IMR-90 (cell line): Measurements from ENCODE around the gene TRIM25. TPM values are rescaled to one million over a fixed set of nuclear protein-coding genes. Genes with fewer than 3 reads are reported as not detected.

Experiments used
- ATAC-seq: fragments of 200-7000 bp; cut with Tn5 transposase; 2 replicates; pipeline ENCODE4 v1.9.1; 2020; ENCODE audit warnings: low read depth, mild to moderate bottlenecking, moderate library complexity
- BruUV-seq: library from RNA; stranded (reverse); fragments of 400-500 nt; replicated peaks from 2 replicates; lab custom pipeline; 2021; lab: Mats Ljungman, UMichigan
- CTCF ChIA-PET: fragments of 300-600 bp; formaldehyde crosslinking; extraction: SDS; loops from one replicate; lab custom pipeline; 2021; ENCODE audit warnings: antibody characterized with exemption; lab: Yijun Ruan, JAX
- POLR2A ChIA-PET: fragments of 300-600 bp; sonication (Branson Sonifier 250); formaldehyde crosslinking; loops from one replicate; lab custom pipeline; 2022; ENCODE audit warnings: antibody characterized with exemption; ENCODE audit not compliant: unreplicated experiment; lab: Charles Lee
- DNase-seq: peaks from one replicate; pipeline ENCODE4 v3.0.0; 2013
- H2AFZ ChIP-seq: replicated peaks from 2 replicates; pipeline ENCODE3; 2013; ENCODE audit warnings: low read length, mild to moderate bottlenecking; ENCODE audit not compliant: poor library complexity
- H2AK5ac ChIP-seq: 2 replicates; pipeline ENCODE4 v1.6.1; 2013; ENCODE audit warnings: low read depth, low read length, inconsistent platforms
- H2AK9ac ChIP-seq: replicated peaks from 2 replicates; pipeline ENCODE3; 2013; ENCODE audit warnings: mild to moderate bottlenecking, low read depth, low read length, moderate library complexity; ENCODE audit not compliant: poor library complexity
- H2BK120ac ChIP-seq: 2 replicates; pipeline ENCODE4 v1.6.1; 2013; ENCODE audit warnings: low read depth, low read length, inconsistent platforms
- H2BK15ac ChIP-seq: 3 replicates; pipeline ENCODE4 v1.6.1; 2013; ENCODE audit warnings: low read depth, low read length, inconsistent platforms
- H2BK20ac ChIP-seq: 2 replicates; pipeline ENCODE4 v1.6.1; 2013; ENCODE audit warnings: low read depth, mild to moderate bottlenecking, inconsistent platforms, low read length, moderate library complexity
- H2BK5ac ChIP-seq: 2 replicates; pipeline ENCODE4 v1.6.1; 2013; ENCODE audit warnings: mild to moderate bottlenecking, low read depth, low read length, inconsistent platforms; ENCODE audit not compliant: poor library complexity, severe bottlenecking
- H3K14ac ChIP-seq: replicated peaks from 2 replicates; pipeline ENCODE4 v1.6.1; 2013; ENCODE audit warnings: low read depth, low read length, inconsistent platforms
- H3K18ac ChIP-seq: 2 replicates; pipeline ENCODE4 v1.6.1; 2013; ENCODE audit warnings: low read depth, low read length, control low read depth
- H3K23ac ChIP-seq: 2 replicates; pipeline ENCODE4 v1.6.1; 2013; ENCODE audit warnings: low read depth, low read length, inconsistent platforms
- H3K27ac ChIP-seq: 2 replicates; pipeline ENCODE4 v1.5.1; 2013; ENCODE audit warnings: mild to moderate bottlenecking, control low read depth, low read length; ENCODE audit not compliant: insufficient read depth
- H3K27me3 ChIP-seq: 2 replicates; pipeline ENCODE4 v1.6.1; 2013; ENCODE audit warnings: low read length; ENCODE audit not compliant: control insufficient read depth, insufficient read depth
- H3K36me3 ChIP-seq: 2 replicates; pipeline ENCODE4 v1.6.1; 2013; ENCODE audit warnings: low read length, mixed read lengths; ENCODE audit not compliant: control insufficient read depth, insufficient read depth
- H3K4ac ChIP-seq: 2 replicates; pipeline ENCODE4 v1.6.1; 2013; ENCODE audit warnings: low read depth, low read length, inconsistent platforms
- H3K4me1 ChIP-seq: 2 replicates; pipeline ENCODE4 v1.6.1; 2013; ENCODE audit warnings: low read length, mixed read lengths; ENCODE audit not compliant: control insufficient read depth, insufficient read depth
- H3K4me2 ChIP-seq: 2 replicates; pipeline ENCODE4 v1.6.1; 2013; ENCODE audit warnings: low read depth, mild to moderate bottlenecking, control low read depth, low read length, moderate library complexity
- H3K4me3 ChIP-seq: 2 replicates; pipeline ENCODE4 v1.5.1; 2013; ENCODE audit warnings: low read depth, mild to moderate bottlenecking, control low read depth, low read length, moderate library complexity; ENCODE audit not compliant: insufficient read depth
- H3K56ac ChIP-seq: 2 replicates; pipeline ENCODE4 v1.6.1; 2013; ENCODE audit warnings: low read length, inconsistent platforms; ENCODE audit not compliant: insufficient read depth; ENCODE audit errors: extremely low read depth
- H3K79me1 ChIP-seq, 2 experiments: 2 replicates each; pipeline ENCODE4 v1.6.1; 2013; ENCODE audit warnings: low read length in 2 of 2, inconsistent platforms in 1 of 2, low read depth in 1 of 2
- H3K9ac ChIP-seq: 2 replicates; pipeline ENCODE4 v1.6.1; 2013; ENCODE audit warnings: low read depth, low read length, control low read depth
- H3K9me1 ChIP-seq: 2 replicates; pipeline ENCODE4 v1.6.1; 2013; ENCODE audit warnings: low read length, inconsistent platforms; ENCODE audit not compliant: insufficient read depth
- H3K9me3 ChIP-seq: 2 replicates; pipeline ENCODE4 v1.6.1; 2013; ENCODE audit warnings: low read length; ENCODE audit not compliant: control insufficient read depth, insufficient read depth
- H4K20me1 ChIP-seq: 2 replicates; pipeline ENCODE4 v1.6.1; 2013; ENCODE audit warnings: low read length, inconsistent platforms; ENCODE audit not compliant: insufficient read depth
- H4K5ac ChIP-seq: 2 replicates; pipeline ENCODE4 v1.6.1; 2013; ENCODE audit warnings: mild to moderate bottlenecking, low read depth, low read length, control low read depth
- H4K8ac ChIP-seq, 2 experiments: 2 replicates each; pipeline ENCODE4 v1.6.1; 2013; ENCODE audit warnings: low read depth in 2 of 2, low read length in 2 of 2, control low read depth in 1 of 2, inconsistent platforms in 1 of 2
- H4K91ac ChIP-seq: 2 replicates; pipeline ENCODE4 v1.6.1; 2013; ENCODE audit warnings: low read depth, low read length, inconsistent platforms; ENCODE audit not compliant: insufficient read depth
- BHLHE40 ChIP-seq: fragments of 150-350 bp; IDR thresholded peaks from 2 replicates; pipeline ENCODE4 v1.6.1; 2016; ENCODE audit warnings: mild to moderate bottlenecking, low read depth, low read length
- MXI1 ChIP-seq: IDR thresholded peaks from 2 replicates; pipeline ENCODE4 v1.6.1; 2012; ENCODE audit warnings: low read depth, mild to moderate bottlenecking, low read length, moderate library complexity, borderline replicate concordance
- SMC3 ChIP-seq: fragments of 150-350 bp; IDR thresholded peaks from 2 replicates; pipeline ENCODE4 v1.6.1; 2016; ENCODE audit warnings: low read depth, mild to moderate bottlenecking, antibody characterized with exemption, low read length, moderate library complexity
- WGBS, 2 experiments: methylation state at CpG; one replicate each; pipeline versions ENCODE4 v1.1.5 to v1.1.7; 2013; ENCODE audit warnings: missing lambda C conversion rate in 2 of 2; ENCODE audit not compliant: insufficient read length in 1 of 2; ENCODE audit errors: extremely low coverage in 2 of 2; 5-methylcytosine and 5-hydroxymethylcytosine counted together
- dilution Hi-C: fragments of 300-500 bp; cut with HindIII; formaldehyde crosslinking; loops from one replicate; pipeline ENCODE4 v1.14.3; 2018; ENCODE audit warnings: low sequenced_read_pairs; ENCODE audit not compliant: unreplicated experiment
- in situ Hi-C: fragments of 300-500 bp; cut with MboI; formaldehyde crosslinking; loops from 3 replicates; pipeline ENCODE4 v1.14.3; 2019; ENCODE audit warnings: low sequenced_read_pairs, inconsistent platforms, mixed read lengths
- intact Hi-C: fragments of 100-400 bp; cut with micrococcal nuclease; formaldehyde crosslinking; loops from 2 replicates; pipeline ENCODE4 v1.10.0; 2022
- polyA plus RNA-seq, 3 experiments: library from polyadenylated mRNA; depleted of rRNA; stranded (reverse); fragments of >200 nt; gene quantifications; 2 replicates each; pipeline ENCODE4 v1.2.3, GENCODE V29; 2012; ENCODE audit warnings: low replicate concordance in 1 of 3
- total RNA-seq: library from RNA; depleted of rRNA; stranded (reverse); fragments of >200 nt; gene quantifications from 2 replicates; pipeline ENCODE4 v1.2.3, GENCODE V29; 2012

Gene TRIM25
- total and polyA plus RNA-seq, 2 of the 4 experiments (the other 2 are of a cell fraction): 25.5 to 27.5 TPM

DNA sequence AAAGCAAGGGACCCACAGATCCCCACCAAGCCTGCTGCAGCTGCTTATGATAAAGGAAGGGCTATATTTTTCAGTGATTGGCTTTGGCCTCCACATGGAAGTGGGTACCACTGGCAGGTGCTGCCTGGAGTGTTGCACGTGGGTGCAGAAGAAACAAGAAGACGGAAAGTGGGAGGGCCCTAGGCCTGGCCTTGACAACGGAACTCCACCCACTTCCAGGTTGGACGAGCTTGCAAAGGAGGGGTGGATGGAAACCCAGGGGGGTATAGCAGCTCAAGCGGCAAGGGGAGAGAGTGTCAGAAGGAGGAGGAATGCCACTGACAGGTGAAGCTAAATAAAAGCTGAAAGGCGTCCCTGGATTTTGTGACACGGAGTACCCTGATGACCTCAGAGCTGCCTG lies 20.3 kb downstream of the TRIM25 start:
- intact Hi-C loops: no loop called here

More for the DNA sequence above, 20.3 kb downstream of the TRIM25 start:
- ChIA-PET POLR2A (no interaction called here), CTCF (no interaction called here)
- Histone ChIP-seq H2AK9ac (no peak overlapping the region), H3K9me1 (peaks cover 9% of the 10 kb centered on the region; the same call in 1 of the 2 replicates), H2AK5ac (no peak overlapping the region), H2BK5ac (no peak overlapping the region), H2BK15ac (no peak overlapping the region), H3K4me3 (no peak overlapping the region), H4K20me1 (0 out of 2 replicates have a peak, but pooled peaks cover 3% of the 10 kb centered on the region), H3K79me1 (peaks cover 8 to 9% of the 10 kb centered on the region in 2 experiments; a peak in 3 of 4 replicates), H4K91ac (no peak overlapping the region), H3K14ac (no peak overlapping the region), H3K56ac (no peak overlapping the region), H2AFZ (no peak overlapping the region), H4K5ac (no peak overlapping the region), H3K27ac (no peak overlapping the region), H3K27me3 (no peaks in the 10 kb centered on the region), H4K8ac (no peak overlapping the region), H3K36me3 (peaks cover 60% of the 10 kb centered on the region), H3K4me2 (no peak overlapping the region), H3K4me1 (no peaks in the 10 kb centered on the region), H2BK20ac (no peak overlapping the region), H3K23ac (no peak overlapping the region), H2BK120ac (no peak overlapping the region), H3K18ac (no peak overlapping the region), H3K9me3 (no peaks in the 10 kb centered on the region; the same call in 1 of the 2 replicates), H3K9ac (no peak overlapping the region), H3K4ac (no peak overlapping the region)
- no peak for TF ChIP-seq BHLHE40
- no peak for TF ChIP-seq SMC3
- TF ChIP-seq MXI1: no peak
- dilution Hi-C loops (no loop called here), in situ Hi-C loops (no loop called here)
- no peak for ATAC-seq
- DNase-seq: no peak
- WGBS, 2 experiments: 83% methylated on average over 6 of the region's 7 CpGs; no CpG with 5 or more reads in 1 of the 2 experiments
- BruUV-seq: no TSS peak
